ENCODE results near the gene WDR7. TPM values are rescaled to one million over a fixed set of nuclear protein-coding genes. Genes with fewer than 3 reads are reported as not detected.
A peak's percentile ranks its signal among the peaks of the same experiment; 100 is the strongest.

WDR7 gene
- total and polyA plus RNA-seq, 9 of the 15 experiments (the other 6 are each of a cell fraction or from before 2014, with no cell fraction given) = 1.4 to 9.4 (median 5.3) TPM

DNA sequence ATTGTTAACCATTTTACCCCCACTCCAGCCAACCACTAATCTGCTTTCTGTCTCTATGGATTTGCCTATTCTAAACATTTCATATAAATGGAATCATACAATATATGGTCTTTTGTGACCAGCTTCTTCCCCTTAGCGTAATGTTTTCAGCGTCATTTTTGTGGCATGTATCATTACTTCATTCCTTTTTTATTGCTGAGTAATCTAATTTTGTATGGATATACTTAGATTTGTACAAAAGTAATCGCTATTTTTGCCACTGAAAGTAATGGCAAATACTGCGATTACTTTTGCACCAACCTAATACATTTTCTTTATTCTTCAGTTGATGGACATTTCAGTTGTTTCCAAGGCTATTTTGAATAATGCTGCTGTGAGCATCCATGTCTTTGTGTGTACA, 227.6 kb downstream of the WDR7 start (continued):
- TF ChIP-seq HMGN3 (IDR thresholded peaks at IDR 0.05; ENCODE audit: borderline replicate concordance, extremely low read depth, insufficient read length, low read depth, low read length) (no peak), SMARCE1 (IDR thresholded peaks at IDR 0.05) (no peak), ZNF77 (CRISPR knock-in tag; IDR thresholded peaks at IDR 0.05) (no peak), HDAC8 (tag; IDR thresholded peaks at IDR 0.05) (no peak), TAF15 (IDR thresholded peaks at IDR 0.05; ENCODE audit: low read depth, low read length) (no peak), ZNF316 (IDR thresholded peaks at IDR 0.05) (peak; percentile 86), MAFK (IDR thresholded peaks at IDR 0.05; ENCODE audit: low read length) (peak; percentile 53; the same call in 1 of the 2 replicates), CEBPG (CRISPR knock-in tag; IDR thresholded peaks at IDR 0.05) (no peak), CEBPG (tag; conservative IDR thresholded peaks at IDR 0.05 in 1 of 2, IDR thresholded peaks at IDR 0.05 in 1 of 2) (no peak), HOXB6 (CRISPR knock-in tag; IDR thresholded peaks at IDR 0.05; ENCODE audit: borderline replicate concordance) (no peak), POLR2AphosphoS5 (IDR thresholded peaks at IDR 0.05; ENCODE audit: control insufficient read depth, insufficient read depth, low read depth, low read length) (no peak), PHF8 (IDR thresholded peaks at IDR 0.05; ENCODE audit: borderline replicate concordance, low read length) (no peak), COPS2 (conservative IDR thresholded peaks at IDR 0.05) (no peak), FOSL1 (tag; conservative IDR thresholded peaks at IDR 0.05) (no peak), RBM25 (IDR thresholded peaks at IDR 0.05; ENCODE audit: low read depth, low read length, severe bottlenecking) (no peak), KDM2B (CRISPR knock-in tag; IDR thresholded peaks at IDR 0.05) (no peak), FOXM1 (IDR thresholded peaks at IDR 0.05; ENCODE audit: low read depth) (no peak), FOXM1 (CRISPR knock-in tag; IDR thresholded peaks at IDR 0.05; ENCODE audit: low read depth) (no peak)
- TF ChIP-seq, protein P1, sequence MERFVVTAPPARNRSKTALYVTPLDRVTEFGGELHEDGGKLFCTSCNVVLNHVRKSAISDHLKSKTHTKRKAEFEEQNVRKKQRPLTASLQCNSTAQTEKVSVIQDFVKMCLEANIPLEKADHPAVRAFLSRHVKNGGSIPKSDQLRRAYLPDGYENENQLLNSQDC (CRISPR knock-in tag; IDR thresholded peaks at IDR 0.05) = no peak

Data from K562 (cell line).